ENCODE data around the gene ELOVL2.

The ELOVL2 gene

DNA sequence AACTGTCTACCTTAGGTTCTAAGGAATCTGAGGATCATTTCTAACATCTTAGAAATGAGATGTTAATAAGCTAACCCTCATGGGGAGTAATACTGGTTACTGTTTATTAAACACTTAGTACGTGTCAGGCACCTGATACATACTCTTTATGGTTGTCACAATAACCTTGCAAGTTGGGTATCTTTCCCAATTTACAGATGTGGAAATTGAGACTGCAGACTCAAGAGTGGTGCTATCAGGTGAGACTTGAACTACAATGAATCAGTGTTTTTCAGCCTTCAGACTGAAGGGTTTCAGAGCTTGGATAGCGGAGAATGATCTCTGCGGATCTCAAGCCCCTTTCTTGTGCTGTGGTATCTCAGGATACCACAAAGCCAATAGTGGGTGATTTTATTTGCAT lies 27.0 kb downstream of the ELOVL2 start:
- Histone ChIP-seq H3K4me3 (ENCODE audit: severe bottlenecking) (no peak overlapping the region), H3K27ac (ENCODE audit: poor library complexity, severe bottlenecking) (no peak overlapping the region), H3K27me3 (ENCODE audit: insufficient read depth, poor library complexity, severe bottlenecking) (no peaks in the 10 kb centered on the region), H3K4me1 (ENCODE audit: insufficient read depth, poor library complexity, severe bottlenecking) (peaks cover 4% of the 10 kb centered on the region), H3K36me3 (ENCODE audit: low read depth) (no peaks in the 10 kb centered on the region), H3K9me3 (ENCODE audit: severe bottlenecking) (no peaks in the 10 kb centered on the region)
- DNase-seq (ENCODE audit: low spot score) (no peak), ATAC-seq (ENCODE audit: low read depth) (no peak)
- no peak for TF ChIP-seq CTCF (IDR thresholded peaks at IDR 0.05; ENCODE audit: poor library complexity, severe bottlenecking)

- no peak for ATAC-seq (ENCODE audit: low read depth)
- Histone ChIP-seq H3K4me3 (ENCODE audit: severe bottlenecking) (no peak overlapping the region), H3K4me1 (ENCODE audit: insufficient read depth, poor library complexity, severe bottlenecking) (peaks cover 10% of the 10 kb centered on the region), H3K27me3 (ENCODE audit: insufficient read depth, poor library complexity, severe bottlenecking) (no peaks in the 10 kb centered on the region), H3K9me3 (ENCODE audit: severe bottlenecking) (no peaks in the 10 kb centered on the region), H3K27ac (ENCODE audit: poor library complexity, severe bottlenecking) (no peak overlapping the region), H3K36me3 (ENCODE audit: low read depth) (no peaks in the 10 kb centered on the region)
- no peak for DNase-seq (ENCODE audit: low spot score)
- no peak for TF ChIP-seq CTCF (IDR thresholded peaks at IDR 0.05; ENCODE audit: poor library complexity, severe bottlenecking)
These were observed 27.7 kb downstream of the ELOVL2 start for GRCh38 chr6:11016452-11016851.

GRCh38 chr6:11015102-11015501 lies 29.0 kb downstream of the ELOVL2 start:
- Histone ChIP-seq H3K36me3 (ENCODE audit: low read depth) (no peaks in the 10 kb centered on the region), H3K9me3 (ENCODE audit: severe bottlenecking) (no peaks in the 10 kb centered on the region), H3K27me3 (ENCODE audit: insufficient read depth, poor library complexity, severe bottlenecking) (no peaks in the 10 kb centered on the region), H3K4me3 (ENCODE audit: severe bottlenecking) (no peak overlapping the region), H3K27ac (ENCODE audit: poor library complexity, severe bottlenecking) (no peak overlapping the region), H3K4me1 (ENCODE audit: insufficient read depth, poor library complexity, severe bottlenecking) (peaks cover 11% of the 10 kb centered on the region)
- no peak for DNase-seq (ENCODE audit: low spot score)
- TF ChIP-seq CTCF (IDR thresholded peaks at IDR 0.05; ENCODE audit: poor library complexity, severe bottlenecking), result no peak
- no peak for ATAC-seq (ENCODE audit: low read depth)

GRCh38 chr6:11013721-11014070 lies 30.4 kb downstream of the ELOVL2 start:
- Histone ChIP-seq H3K27me3 (ENCODE audit: insufficient read depth, poor library complexity, severe bottlenecking) (no peaks in the 10 kb centered on the region), H3K36me3 (ENCODE audit: low read depth) (no peaks in the 10 kb centered on the region), H3K4me3 (ENCODE audit: severe bottlenecking) (no peak overlapping the region), H3K9me3 (ENCODE audit: severe bottlenecking) (no peaks in the 10 kb centered on the region), H3K4me1 (ENCODE audit: insufficient read depth, poor library complexity, severe bottlenecking) (peaks cover 22% of the 10 kb centered on the region), H3K27ac (ENCODE audit: poor library complexity, severe bottlenecking) (no peak overlapping the region)
- TF ChIP-seq CTCF (IDR thresholded peaks at IDR 0.05; ENCODE audit: poor library complexity, severe bottlenecking), result no peak
- ATAC-seq (ENCODE audit: low read depth) (no peak), DNase-seq (ENCODE audit: low spot score) (no peak)

DNA sequence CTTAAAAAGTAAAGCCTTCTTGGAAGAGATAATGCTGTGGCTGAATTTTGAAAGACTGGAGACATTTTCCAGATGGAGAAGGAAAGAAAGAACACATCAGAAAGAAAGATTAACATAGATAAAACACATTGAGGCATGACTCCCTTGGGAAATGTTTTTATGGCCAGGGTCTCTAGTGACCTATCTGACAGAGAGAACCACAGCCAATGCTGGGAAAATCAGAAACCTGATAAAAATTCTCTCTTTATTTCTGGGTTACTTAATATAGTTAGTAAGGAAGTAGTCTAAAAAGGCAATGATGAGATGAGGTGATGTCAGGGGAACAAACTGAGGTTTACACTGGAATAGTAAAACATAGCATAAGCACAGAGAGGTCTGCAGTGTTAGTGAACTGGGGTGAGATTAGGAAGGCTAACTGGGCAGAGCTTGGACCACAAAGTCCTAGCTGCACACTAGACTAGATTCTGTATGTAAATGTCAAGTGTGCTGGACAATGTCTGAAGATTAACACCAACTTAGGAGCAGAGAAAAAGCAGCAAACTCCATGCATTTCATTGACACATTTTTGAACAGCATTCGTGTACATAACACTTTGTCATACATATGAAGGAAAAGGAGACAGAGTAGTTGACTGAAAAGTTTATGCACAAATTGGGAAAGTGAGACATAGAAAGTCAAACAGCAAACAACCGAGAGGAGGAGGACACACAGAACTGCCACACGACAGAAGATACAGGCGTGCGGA lies 31.0 kb downstream of the ELOVL2 start:
- no peaks in the 10 kb centered on the region for H3K9me3 ChIP-seq (ENCODE audit: severe bottlenecking)
- DNase-seq (ENCODE audit: low spot score) (no peak), ATAC-seq (ENCODE audit: low read depth) (no peak)
- no peak overlapping the region for H3K27ac ChIP-seq (ENCODE audit: poor library complexity, severe bottlenecking)
- peaks cover 28% of the 10 kb centered on the region for H3K4me1 ChIP-seq (ENCODE audit: insufficient read depth, poor library complexity, severe bottlenecking)
- H3K4me3 ChIP-seq (ENCODE audit: severe bottlenecking), result no peak overlapping the region
- TF ChIP-seq CTCF (IDR thresholded peaks at IDR 0.05; ENCODE audit: poor library complexity, severe bottlenecking), result no peak
- no peaks in the 10 kb centered on the region for H3K36me3 ChIP-seq (ENCODE audit: low read depth)
- no peaks in the 10 kb centered on the region for H3K27me3 ChIP-seq (ENCODE audit: insufficient read depth, poor library complexity, severe bottlenecking)
